NCI-H2196 (cell line): ENCODE data around the gene DNAH17.
A peak's percentile ranks its signal among the peaks of the same experiment; 100 is the strongest.

Experiments used
- DNase-seq: peaks from one replicate; lab custom pipeline; 2025; ENCODE audit not compliant: unreplicated experiment; lab: John Stamatoyannopoulos, UW

Gene DNAH17

DNA sequence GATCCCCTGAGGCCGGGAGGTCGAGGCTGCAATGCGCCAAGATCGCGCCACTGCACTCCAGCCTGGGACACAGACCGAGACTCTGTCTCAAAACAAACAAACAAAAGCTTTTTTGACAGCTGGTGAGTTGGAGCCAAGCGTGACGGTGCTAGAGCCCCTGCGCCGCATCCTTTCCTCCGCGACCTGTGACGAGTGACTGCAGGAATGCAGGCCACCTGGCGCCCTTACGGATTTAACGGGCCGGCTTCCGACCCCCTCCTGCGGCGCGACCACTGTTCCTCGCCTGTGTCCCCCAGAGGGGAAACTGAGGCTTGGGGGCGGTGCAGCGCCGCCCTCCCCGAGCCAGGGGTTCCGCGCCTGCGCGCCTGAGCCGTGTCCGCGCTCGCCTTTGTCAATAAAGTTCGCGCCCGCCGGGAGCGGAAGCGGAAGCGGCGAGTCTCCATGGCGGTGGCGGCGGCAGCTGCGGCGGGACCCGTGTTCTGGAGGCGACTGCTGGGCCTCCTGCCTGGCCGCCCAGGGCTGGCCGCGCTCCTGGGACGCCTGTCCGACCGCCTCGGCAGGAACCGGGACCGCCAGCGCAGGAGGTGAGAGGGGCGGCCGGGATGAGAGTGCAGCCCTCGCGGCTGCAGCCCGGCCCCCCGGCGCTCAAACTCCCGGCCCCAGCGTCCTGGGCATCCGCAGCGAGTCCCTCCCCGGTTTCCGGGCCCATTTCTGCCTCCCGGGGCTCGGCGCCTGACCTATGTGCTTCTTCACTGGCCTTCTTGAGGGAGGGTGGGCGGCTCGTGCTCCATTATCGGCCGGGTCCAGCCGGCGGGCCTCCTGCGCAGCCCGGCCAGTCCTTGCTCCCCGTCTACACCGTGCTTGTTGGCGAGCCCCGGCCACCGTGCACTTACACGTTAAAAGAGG lies 198.7 kb downstream of the DNAH17 start, which contains the start of gene PGS1:
Gene PGS1, plus strand, starts transcription at position 425 of the 906 bp plus-strand sequence. Its CDS starts 17 bp downstream, at position 442.
- DNase-seq: peak; percentile 88

DNA sequence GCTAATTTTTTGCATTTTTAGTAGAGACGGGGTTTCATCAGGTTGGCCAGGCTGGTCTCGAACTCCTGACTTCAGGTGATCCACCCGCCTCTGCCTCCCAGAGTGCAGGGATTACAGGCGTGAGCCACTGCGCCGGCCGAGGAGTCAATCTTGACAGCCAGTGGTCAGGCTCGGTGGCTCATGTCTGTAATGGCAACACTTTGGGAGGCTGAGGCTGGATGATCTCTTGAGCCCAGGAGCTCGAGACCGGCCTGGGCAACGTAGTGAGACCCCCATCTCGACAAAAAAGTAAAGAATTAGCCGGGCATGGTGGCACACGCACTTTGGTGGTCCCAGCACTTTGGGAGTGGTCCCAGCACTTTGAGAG lies 199.4 kb downstream of the DNAH17 start:
- DNase-seq: no peak

DNA sequence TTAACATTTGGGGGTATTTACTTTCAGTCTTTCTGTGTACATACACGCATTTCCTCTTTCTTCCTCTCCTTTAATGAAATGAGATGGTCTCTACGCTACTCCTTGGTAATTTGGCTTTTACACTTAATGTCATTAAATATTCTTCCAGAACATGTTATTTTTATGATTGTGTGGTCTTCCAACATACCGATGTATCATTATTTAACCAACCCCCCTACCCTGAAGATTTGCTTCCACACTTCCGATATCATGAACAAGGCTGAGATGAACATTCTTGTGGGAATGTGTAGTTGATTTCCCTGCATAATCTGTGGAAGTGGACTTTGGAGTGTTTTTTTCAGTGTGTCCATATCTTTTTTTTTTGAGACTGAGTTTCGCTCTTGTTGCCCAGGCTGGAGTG lies 201.0 kb downstream of the DNAH17 start:
- no peak for DNase-seq

DNA sequence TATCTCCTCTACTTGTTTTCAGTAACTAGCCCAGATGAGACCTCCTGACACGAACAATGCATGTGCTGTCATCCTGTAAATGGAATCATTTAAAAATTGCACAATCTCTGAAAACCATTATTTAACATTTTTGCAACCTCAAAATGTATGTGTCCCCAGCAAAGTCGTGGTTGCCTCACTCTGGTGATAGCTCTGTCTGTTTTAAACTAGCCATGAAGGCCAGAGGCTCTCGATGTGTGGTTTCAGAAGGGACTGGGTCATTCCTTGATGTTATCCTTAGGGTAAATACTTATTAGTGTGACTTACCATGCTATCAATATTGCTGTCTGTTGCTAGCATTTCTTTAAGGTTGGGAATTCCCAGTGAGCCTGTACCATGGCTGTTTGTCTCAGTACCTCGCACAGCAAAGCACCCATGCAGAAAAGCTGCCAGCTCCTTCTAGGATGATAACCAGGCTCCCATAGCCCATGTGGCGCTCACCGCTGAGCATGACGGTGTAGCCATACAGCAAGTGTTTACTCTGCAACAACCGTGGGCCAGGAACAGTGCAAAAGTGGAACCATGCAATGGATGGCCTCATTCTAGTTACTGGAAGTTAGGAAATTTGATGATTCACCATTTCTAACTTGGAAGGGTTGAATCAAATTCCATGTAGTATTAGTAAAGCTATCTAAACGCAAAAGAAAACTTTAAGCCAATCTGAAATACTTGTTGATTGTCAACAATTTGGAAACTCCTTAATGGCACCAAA lies 201.6 kb downstream of the DNAH17 start:
- no peak for DNase-seq

DNA sequence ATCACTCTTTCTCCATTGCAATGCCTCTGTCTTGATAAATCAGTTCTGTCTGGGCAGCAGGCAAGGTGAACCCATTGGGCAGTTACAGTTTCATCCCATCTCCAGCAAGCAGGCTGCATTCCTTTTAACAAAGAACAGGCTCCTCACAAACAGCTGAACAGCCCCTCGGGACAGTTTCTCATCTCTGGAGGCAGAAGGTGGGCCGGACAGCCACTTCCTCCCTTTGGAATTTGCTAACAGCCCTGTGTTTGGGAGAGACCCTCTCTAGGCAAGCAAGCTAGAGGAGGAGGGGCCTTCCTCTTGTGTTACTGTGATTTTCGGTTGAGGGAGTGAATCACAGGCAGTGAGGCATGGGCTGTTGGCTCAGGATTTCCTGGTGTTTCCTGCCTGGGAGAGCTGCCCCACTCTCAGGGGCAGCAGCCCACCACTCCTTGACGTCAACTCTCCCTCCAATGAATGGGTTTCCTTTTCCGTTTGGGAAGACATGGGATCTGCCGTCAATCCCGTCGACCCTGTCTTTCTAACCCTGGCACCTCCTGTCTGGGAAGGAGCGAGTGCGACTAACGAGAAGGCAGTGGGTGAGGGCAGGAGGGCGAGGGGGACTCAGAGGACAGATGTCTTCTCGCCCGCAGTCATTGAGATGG lies 202.4 kb downstream of the DNAH17 start:
- no peak for DNase-seq

DNA sequence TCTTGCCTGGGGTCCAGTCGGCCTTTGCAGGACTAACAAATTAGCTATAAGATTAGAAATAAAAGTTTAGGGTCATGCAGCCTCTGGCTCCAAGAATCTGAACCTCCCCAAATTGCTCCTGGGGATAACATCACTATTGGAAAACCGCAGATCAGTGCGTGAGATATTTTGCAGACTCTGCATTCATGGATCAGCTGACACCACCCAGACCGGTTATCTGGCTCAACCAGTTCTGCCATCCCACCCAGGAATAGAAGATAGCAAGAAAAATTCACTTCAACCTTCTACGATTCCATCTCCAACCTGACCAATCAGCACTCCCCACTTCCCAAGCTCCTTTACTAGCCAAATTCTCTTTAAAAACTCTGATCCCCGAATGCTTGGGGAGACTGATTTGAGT lies 203.0 kb downstream of the DNAH17 start:
- DNase-seq: no peak
